GM18909 (cell line): ENCODE measurements around the gene CYB5RL.
"Not testable (repeated sequence)": the region's sequence is repeated elsewhere in the genome, so short reads cannot be mapped to it uniquely, and the experiment has no call there.

Experiments used
- ATAC-seq: cut with Tn5 transposase; IDR thresholded peaks from one replicate; pipeline ENCODE4 v1.9.1; 2021; ENCODE audit warnings: mild to moderate bottlenecking; ENCODE audit not compliant: unreplicated experiment, poor library complexity

The CYB5RL gene

GRCh38 chr1:54191525-54191924 is 8.3 kb downstream of the CYB5RL start:
- ATAC-seq: no peak

- ATAC-seq: no peak
Observed at GRCh38 chr1:54190526-54190925, 9.3 kb downstream of the CYB5RL start.

- ATAC-seq: no peak
Observed at GRCh38 chr1:54188291-54188690, 11.5 kb downstream of the CYB5RL start.

GRCh38 chr1:54186056-54186455 is 13.8 kb downstream of the CYB5RL start:
- ATAC-seq: no peak

- no peak for ATAC-seq
Observed at GRCh38 chr1:54180701-54181360, 19.0 kb downstream of the CYB5RL start.

GRCh38 chr1:54178296-54179070 is 21.3 kb downstream of the CYB5RL start:
- no peak for ATAC-seq

GRCh38 chr1:54177726-54178125 is 22.1 kb downstream of the CYB5RL start:
- no peak for ATAC-seq

- ATAC-seq: no peak
Observed at GRCh38 chr1:54176621-54177327, 23.1 kb downstream of the CYB5RL start.

- ATAC-seq: no peak
Observed at GRCh38 chr1:54174106-54174505, 25.7 kb downstream of the CYB5RL start.

GRCh38 chr1:54173681-54174080 is 26.1 kb downstream of the CYB5RL start:
- ATAC-seq: no peak

GRCh38 chr1:54172614-54173599 is 26.9 kb downstream of the CYB5RL start:
- ATAC-seq: no peak

GRCh38 chr1:54171606-54172005 is 28.2 kb downstream of the CYB5RL start:
- no peak for ATAC-seq

GRCh38 chr1:54171016-54171415 is 28.8 kb downstream of the CYB5RL start:
- no peak for ATAC-seq

- no peak for ATAC-seq
Observed at GRCh38 chr1:54169068-54169467, 30.8 kb downstream of the CYB5RL start.

- ATAC-seq: no peak
Observed at GRCh38 chr1:54168206-54168965, 31.4 kb downstream of the CYB5RL start.

- ATAC-seq: no peak
Observed at GRCh38 chr1:54167422-54168139, 32.2 kb downstream of the CYB5RL start.

- ATAC-seq: not testable (repeated sequence)
Observed at GRCh38 chr1:54166357-54166756, 33.5 kb downstream of the CYB5RL start.

- ATAC-seq: no peak
Observed at GRCh38 chr1:54165146-54165545, 34.7 kb downstream of the CYB5RL start.

- ATAC-seq: no peak
Observed at GRCh38 chr1:54163573-54163972, 36.3 kb downstream of the CYB5RL start.
